ENCODE results near the gene SIM1. TPM values are rescaled to one million over a fixed set of nuclear protein-coding genes. Genes with fewer than 3 reads are reported as not detected.
"Not testable (repeated sequence)": the region's sequence is repeated elsewhere in the genome, so short reads cannot be mapped to it uniquely, and the experiment has no call there.

Gene SIM1
- total RNA-seq, 1 experiment from 2014 or later, result 0.17 TPM

DNA sequence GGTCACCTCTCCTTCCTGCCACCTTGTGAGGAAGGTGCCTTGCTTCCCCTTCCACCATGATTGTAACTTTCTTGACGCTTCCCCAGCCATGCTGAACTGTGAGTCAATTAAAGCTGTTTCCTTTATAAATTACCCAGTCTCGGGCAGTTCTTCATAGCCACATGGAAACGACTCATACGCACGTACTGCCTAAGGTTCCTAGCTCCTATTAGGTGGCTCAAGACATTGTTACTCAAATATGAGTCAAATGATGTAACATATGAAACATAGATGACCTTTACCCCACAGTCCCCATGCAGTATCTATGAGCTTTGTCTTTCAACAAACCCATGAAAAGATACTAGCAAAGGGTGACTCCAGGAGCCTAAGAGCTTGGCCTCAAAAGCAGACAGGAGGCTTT is 98.3 kb downstream of the SIM1 start:
- BruUV-seq (replicated peaks), result no TSS peak
- no peak overlapping the region for H3K27ac ChIP-seq (ENCODE audit: low read depth, low read length, poor library complexity, severe bottlenecking)
- H3K36me3 ChIP-seq (ENCODE audit: insufficient read depth, low read length, poor library complexity, severe bottlenecking), result no peaks in the 10 kb centered on the region
- CTCF ChIA-PET, result no interaction called here
- POLR2A ChIA-PET (ENCODE audit: low non-redundant PET), result no interaction called here
- H3K4me3 ChIP-seq (ENCODE audit: low read depth, low read length, poor library complexity, severe bottlenecking), result no peak overlapping the region
- DNase-seq (ENCODE audit: low spot score), result no peak
- no peaks in the 10 kb centered on the region for H3K4me1 ChIP-seq (ENCODE audit: insufficient read depth, low read length, poor library complexity, severe bottlenecking)
- TF ChIP-seq, protein P1, sequence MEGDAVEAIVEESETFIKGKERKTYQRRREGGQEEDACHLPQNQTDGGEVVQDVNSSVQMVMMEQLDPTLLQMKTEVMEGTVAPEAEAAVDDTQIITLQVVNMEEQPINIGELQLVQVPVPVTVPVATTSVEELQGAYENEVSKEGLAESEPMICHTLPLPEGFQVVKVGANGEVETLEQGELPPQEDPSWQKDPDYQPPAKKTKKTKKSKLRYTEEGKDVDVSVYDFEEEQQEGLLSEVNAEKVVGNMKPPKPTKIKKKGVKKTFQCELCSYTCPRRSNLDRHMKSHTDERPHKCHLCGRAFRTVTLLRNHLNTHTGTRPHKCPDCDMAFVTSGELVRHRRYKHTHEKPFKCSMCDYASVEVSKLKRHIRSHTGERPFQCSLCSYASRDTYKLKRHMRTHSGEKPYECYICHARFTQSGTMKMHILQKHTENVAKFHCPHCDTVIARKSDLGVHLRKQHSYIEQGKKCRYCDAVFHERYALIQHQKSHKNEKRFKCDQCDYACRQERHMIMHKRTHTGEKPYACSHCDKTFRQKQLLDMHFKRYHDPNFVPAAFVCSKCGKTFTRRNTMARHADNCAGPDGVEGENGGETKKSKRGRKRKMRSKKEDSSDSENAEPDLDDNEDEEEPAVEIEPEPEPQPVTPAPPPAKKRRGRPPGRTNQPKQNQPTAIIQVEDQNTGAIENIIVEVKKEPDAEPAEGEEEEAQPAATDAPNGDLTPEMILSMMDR (conservative IDR thresholded peaks at IDR 0.05; ENCODE audit: low read depth, low read length), result no peak
- no peaks in the 10 kb centered on the region for H3K9me3 ChIP-seq (ENCODE audit: low read depth, low read length, poor library complexity, severe bottlenecking)
- intact Hi-C loops (cut with micrococcal nuclease; ENCODE audit: unreplicated experiment), result no loop called here
- H3K27me3 ChIP-seq (replicated peaks; ENCODE audit: insufficient read depth, low read depth, low read length, poor library complexity), result no peaks in the 10 kb centered on the region

DNA sequence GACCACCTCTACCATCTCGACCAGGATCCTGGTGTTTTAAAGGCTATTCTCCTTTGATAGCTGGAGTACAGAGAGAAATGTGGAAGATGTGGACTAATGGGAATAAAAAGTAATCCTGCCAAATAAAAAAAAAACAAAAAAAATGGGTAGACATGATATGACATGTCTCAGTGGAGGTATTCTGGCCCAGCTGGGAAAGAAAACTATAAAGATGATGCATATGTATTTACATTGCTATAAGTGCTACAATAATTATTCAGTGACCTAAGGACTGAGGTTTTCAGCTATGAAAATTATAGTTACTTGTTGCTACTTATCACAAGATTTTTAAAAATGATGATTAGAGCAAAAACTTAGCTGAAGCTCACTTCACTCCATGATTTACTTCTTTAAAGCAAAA is 101.1 kb downstream of the SIM1 start:
- intact Hi-C loops (cut with micrococcal nuclease; ENCODE audit: unreplicated experiment), result no loop called here
- Histone ChIP-seq H3K27ac (ENCODE audit: low read depth, low read length, poor library complexity, severe bottlenecking) (no peak overlapping the region), H3K4me1 (ENCODE audit: insufficient read depth, low read length, poor library complexity, severe bottlenecking) (no peaks in the 10 kb centered on the region), H3K9me3 (ENCODE audit: low read depth, low read length, poor library complexity, severe bottlenecking) (no peaks in the 10 kb centered on the region), H3K27me3 (replicated peaks; ENCODE audit: insufficient read depth, low read depth, low read length, poor library complexity) (no peaks in the 10 kb centered on the region), H3K4me3 (ENCODE audit: low read depth, low read length, poor library complexity, severe bottlenecking) (no peak overlapping the region), H3K36me3 (ENCODE audit: insufficient read depth, low read length, poor library complexity, severe bottlenecking) (no peaks in the 10 kb centered on the region)
- DNase-seq (ENCODE audit: low spot score), result no peak
- POLR2A ChIA-PET (ENCODE audit: low non-redundant PET), result no interaction called here
- no TSS peak for BruUV-seq (replicated peaks)
- TF ChIP-seq, protein P1 (conservative IDR thresholded peaks at IDR 0.05; ENCODE audit: low read depth, low read length), result no peak
- no peak for TF ChIP-seq EZH2 (IDR thresholded peaks at IDR 0.05; ENCODE audit: borderline replicate concordance, low read depth, low read length, poor library complexity, severe bottlenecking)
- CTCF ChIA-PET, result no interaction called here

DNA sequence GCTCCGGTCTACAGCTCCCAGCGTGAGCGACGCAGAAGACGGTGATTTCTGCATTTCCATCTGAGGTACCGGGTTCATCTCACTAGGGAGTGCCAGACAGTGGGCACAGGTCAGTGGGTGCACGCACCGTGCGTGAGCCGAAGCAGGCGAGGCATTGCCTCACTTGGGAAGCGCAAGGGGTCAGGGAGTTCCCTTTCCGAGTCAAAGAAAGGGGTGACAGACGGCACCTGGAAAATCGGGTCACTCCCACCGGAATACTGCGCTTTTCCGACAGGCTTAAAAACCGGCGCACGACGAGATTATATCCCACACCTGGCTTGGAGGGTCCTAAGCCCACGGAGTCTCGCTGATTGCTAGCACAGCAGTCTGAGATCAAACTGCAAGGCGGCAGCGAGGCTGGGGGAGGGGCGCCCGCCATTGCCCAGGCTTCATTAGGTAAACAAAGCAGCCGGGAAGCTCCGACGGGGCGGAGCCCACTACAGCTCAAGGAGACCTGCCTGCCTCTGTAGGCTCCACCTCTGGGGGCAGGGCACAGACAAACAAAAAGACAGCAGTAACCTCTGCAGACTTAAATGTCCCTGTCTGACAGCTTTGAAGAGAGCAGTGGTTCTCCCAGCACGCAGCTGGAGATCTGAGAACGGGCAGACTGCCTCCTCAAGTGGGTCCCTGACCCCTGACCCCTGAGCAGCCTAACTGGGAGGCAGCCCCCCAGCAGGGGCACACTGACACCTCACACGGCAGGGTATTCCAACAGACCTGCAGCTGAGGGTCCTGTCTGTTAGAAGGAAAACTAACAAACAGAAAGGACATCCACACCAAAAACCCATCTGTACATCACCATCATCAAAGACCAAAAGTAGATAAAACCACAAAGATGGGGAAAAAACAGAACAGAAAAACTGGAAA is 109.7 kb downstream of the SIM1 start:
- DNase-seq (ENCODE audit: low spot score); H3K27ac ChIP-seq (ENCODE audit: low read depth, low read length, poor library complexity, severe bottlenecking); H3K36me3 ChIP-seq (ENCODE audit: insufficient read depth, low read length, poor library complexity, severe bottlenecking); H3K27me3 ChIP-seq (replicated peaks; ENCODE audit: insufficient read depth, low read depth, low read length, poor library complexity); POLR2A ChIA-PET (ENCODE audit: low non-redundant PET); BruUV-seq (replicated peaks); H3K4me3 ChIP-seq (ENCODE audit: low read depth, low read length, poor library complexity, severe bottlenecking); H3K9me3 ChIP-seq (ENCODE audit: low read depth, low read length, poor library complexity, severe bottlenecking); intact Hi-C loops (cut with micrococcal nuclease; ENCODE audit: unreplicated experiment); CTCF ChIA-PET: not testable (repeated sequence)
- peaks cover 11% of the 10 kb centered on the region for H3K4me1 ChIP-seq (ENCODE audit: insufficient read depth, low read length, poor library complexity, severe bottlenecking)

Measured in A673 (cell line).